GM18517 (cell line): ENCODE results near the gene TMPRSS2.

Experiments used
- ATAC-seq: cut with Tn5 transposase; IDR thresholded peaks from one replicate; pipeline ENCODE4 v1.9.1; 2021; ENCODE audit warnings: mild to moderate bottlenecking, moderate library complexity; ENCODE audit not compliant: unreplicated experiment

Gene TMPRSS2

DNA sequence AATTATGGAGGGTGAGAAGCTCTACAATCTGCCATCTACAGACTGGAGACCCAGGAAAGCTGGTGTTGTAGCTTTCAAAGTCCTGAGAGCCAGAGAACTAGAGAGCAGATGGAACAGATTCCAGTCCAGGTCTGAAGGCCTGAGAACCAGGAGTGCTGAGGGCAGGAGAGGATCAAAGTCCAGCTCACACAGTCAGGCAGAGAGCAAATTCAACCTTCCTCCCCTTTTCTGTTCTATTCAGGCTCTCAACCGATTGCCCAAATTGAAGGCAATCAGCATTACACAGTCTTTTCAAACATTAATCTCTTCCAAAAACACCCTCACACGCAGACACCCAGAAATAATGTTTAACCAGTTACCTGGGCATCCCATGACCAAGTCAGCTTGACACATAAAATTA is 2.5 kb upstream of the TMPRSS2 start:
- ATAC-seq: no peak

- ATAC-seq: no peak
These were observed 1.8 kb upstream of the TMPRSS2 start for GRCh38 chr21:41509733-41510132.

- no peak for ATAC-seq
These were observed 1.2 kb upstream of the TMPRSS2 start for GRCh38 chr21:41509145-41509496.

DNA sequence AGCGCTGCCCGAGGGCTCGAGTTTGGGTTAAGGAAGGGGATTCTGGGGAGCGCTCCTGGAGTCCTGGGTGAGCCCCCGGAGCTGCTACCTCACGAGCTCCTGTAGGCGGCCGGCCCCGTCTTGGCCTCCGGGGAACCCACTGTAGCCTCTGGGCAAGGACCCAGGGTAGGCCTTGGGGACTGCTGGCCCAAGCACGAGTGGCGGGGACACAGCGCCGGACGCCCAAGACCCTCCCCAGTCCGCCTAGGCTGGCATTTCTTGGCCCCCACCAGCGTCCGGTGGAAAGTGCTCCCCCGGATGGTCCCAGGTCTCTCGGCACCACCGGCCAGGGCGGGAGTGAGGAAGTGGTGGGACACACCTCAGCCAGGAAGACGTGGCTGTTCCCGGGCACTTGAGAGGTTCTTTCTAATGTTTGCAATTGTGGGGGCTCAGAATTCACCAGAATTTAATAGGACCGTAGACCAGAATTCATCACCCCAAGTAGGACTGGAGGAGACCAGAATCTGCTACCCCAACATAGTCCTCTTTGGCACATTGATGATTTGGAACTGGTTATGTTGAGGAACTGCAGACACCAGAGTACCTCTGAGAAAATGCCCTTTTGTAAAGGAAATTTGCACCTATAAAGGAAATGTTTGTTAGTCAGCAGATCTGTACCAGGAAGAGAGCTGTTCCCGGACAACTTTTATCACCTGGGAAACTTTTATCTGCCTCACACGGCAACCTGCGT is 622 bp upstream of the TMPRSS2 start:
- no peak for ATAC-seq

- no peak for ATAC-seq
These were observed 1.1 kb downstream of the TMPRSS2 start for GRCh38 chr21:41506611-41507520.

DNA sequence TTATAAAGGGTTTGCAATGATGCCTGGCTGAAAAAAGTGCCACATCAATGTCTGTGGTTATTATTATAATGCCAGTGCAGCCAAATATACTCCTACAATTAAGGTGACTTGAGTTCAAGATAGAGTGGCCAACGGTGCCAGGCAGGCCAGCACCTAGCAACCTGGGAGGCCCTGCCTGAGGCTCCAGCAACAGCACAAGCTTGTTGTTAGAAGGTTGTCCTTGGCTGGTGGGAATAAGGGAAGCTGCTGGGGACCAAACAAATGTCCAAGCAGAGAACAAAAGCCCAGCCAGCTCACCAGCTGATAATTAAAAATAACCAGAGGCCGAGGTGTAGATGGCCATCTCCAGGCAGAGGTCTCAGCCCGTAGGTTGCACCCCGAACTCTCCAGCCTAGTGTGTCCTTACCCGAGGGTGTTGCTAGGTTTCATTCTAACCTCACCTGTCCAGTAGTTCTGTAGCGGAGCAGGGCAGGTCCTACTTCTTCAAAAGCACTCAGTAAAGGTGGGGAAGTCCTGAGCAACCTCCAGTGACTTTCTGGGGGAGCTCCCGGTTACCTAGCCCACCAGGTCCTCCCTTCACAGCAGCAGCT is 1.9 kb downstream of the TMPRSS2 start:
- ATAC-seq: no peak

GRCh38 chr21:41504030-41504429 is 3.9 kb downstream of the TMPRSS2 start:
- no peak for ATAC-seq

GRCh38 chr21:41503331-41503730 is 4.6 kb downstream of the TMPRSS2 start:
- no peak for ATAC-seq

DNA sequence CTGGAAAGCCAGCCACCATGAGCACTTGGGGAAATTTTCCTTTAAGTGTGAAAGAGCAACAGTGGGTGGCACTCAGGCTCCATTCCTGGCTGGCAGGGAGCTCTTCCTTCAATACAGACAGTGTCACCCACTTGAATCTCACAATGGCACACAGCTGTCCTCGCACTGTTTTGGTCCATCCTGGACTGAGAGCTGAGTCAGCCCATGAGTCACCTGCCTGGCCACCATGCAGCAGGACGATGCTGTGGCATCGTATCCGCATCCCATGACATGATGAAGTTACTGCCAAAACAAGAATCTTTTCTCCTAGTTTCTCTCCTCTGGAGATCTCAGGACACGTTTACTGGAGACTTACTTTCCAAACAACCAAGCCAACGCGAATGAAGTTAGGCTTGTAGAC is 6.0 kb downstream of the TMPRSS2 start:
- ATAC-seq: no peak

- ATAC-seq: no peak
These were observed 7.0 kb downstream of the TMPRSS2 start for GRCh38 chr21:41500931-41501381.

DNA sequence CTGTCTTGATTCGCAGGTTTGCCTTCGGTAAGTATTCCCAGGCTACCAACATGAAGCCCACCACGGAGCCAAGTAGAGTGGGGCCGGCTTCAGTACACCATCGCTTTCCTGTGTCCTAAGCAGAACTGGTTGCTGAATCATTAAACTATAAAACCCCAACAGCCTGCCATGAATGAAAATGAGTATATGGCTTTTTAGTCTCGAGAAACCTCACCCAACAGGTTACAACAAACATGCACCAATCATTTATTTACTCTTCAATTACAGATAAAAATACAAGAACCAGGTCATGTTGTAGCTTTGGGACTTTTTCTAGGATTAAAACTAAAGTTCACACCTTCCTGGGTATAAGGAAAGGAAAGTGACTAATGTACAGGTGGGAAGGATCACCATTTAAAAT is 7.6 kb downstream of the TMPRSS2 start:
- no peak for ATAC-seq

GRCh38 chr21:41499920-41500319 is 8.0 kb downstream of the TMPRSS2 start:
- no peak for ATAC-seq

- no peak for ATAC-seq
These were observed 10.2 kb downstream of the TMPRSS2 start for GRCh38 chr21:41497788-41498187.

DNA sequence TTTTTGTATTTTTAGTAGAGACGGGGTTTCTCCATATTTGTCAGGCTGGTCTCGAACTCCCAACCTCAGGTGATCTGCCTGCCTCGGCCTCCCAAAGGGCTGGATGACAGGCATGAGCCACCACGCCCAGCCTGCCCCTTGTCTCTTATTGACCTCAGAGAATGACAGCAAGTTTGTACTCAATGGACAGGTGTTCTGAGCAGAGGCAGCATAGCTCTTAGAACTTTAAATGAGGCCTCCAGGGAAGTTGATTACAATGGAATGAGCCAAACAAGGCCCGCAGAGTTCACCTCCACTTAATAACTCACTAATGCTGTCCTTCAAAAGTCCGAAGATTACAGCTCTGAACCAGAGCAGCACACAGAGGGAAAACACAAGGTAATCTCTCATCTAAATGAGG is 10.9 kb downstream of the TMPRSS2 start:
- no peak for ATAC-seq

DNA sequence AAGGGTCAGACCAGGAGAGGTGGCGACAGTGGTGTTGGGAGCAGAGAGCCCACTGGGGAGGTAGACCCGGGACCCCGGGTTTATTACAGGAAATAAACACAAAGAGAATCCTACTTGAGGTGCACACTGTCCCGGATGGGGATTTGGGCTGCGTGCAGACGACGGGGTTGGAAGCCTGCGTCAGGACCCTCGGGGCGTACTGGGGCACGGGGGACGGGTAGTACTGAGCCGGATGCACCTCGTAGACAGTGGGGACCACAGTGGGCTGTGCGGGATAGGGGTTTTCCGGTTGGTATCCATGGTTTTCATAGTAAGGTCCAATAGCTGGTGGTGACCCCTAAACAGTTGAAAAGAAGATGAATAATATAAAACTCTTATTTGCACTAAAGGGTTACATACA is 13.7 kb downstream of the TMPRSS2 start:
- ATAC-seq: no peak

GRCh38 chr21:41491412-41491811 is 16.5 kb downstream of the TMPRSS2 start:
- ATAC-seq: no peak

DNA sequence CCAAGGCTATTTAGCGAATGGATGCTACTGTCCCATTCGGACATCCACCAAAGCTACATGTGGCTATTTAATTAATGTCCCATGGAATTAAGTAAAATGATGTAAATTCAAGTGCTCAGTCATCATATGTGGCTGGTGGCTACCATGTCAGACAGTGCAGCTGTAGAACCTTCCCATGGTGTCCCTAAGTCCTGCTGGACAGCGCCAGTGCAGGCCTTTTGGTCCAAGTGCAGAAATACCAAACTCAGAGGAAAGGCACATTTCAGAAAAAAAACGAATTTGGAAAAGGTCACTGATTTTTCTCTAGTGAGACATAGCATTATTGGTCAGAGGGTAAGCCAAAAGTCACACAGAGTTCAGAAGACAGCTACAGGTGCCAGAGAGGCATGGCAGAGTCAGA is 17.6 kb downstream of the TMPRSS2 start:
- no peak for ATAC-seq

DNA sequence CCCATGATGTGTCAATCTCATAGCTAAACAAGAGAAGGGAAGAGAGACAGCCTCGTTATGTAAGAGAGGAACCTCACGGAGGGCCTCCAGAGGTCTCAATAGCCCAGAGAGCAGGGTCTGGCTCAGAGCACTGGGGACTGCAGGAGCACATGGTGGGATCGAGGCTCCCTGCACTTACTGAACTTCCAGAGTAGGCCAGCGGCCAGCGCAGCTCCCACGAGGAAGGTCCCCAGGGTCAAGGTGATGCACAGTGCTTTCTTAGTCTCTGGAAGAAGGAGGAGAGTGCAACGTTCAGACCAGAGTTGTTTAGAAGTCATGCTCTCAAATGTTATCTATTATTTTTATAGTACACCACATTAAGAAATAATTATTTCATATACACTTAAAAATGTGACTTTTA is 18.6 kb downstream of the TMPRSS2 start:
- no peak for ATAC-seq

GRCh38 chr21:41488080-41488479 is 19.9 kb downstream of the TMPRSS2 start:
- no peak for ATAC-seq

DNA sequence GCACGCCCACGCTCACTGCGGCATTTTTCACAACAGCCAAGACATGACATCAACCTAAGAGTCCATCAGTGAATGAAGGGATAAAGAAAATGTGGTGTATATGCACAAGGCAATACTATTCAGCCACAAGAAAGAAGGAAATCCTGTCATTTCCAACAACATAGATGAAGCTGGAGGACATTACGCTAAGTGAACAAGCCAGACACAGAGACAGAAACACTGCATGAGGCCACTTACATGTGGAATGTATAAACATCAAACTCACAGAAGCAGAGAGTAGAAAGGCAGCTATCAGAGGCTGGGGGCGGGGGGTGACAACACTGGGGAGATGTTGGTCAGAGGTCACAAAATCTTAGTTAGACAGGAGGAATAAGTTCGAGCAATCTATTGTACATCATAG is 20.9 kb downstream of the TMPRSS2 start:
- ATAC-seq: no peak

DNA sequence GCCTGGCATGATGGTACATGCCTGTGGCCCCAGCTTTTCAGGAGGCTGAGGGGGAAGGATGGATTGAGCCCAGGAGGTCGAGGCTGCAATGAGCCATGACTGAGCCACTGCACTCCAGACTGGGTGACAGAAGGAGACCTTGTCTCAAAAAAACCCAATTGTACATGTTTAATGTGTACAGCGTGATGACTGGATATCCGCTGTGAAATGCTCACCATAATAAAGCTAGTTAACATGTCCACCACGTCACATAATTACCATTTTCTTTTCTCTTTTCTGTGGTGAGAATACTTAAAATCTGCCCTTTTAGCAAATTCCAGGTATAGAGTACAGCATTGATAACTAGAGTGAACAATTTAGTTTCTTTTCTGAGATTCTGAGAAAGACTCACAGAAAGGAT is 24.0 kb downstream of the TMPRSS2 start:
- ATAC-seq: no peak

GRCh38 chr21:41483415-41483814 is 24.5 kb downstream of the TMPRSS2 start:
- no peak for ATAC-seq
